Endothelial cell of umbilical vein (primary cell): Measurements from ENCODE around the gene DNAJB13. TPM values are rescaled to one million over a fixed set of nuclear protein-coding genes. Genes with fewer than 3 reads are reported as not detected.

Experiments
- BruUV-seq: library from RNA; stranded (reverse); fragments of 400-500 nt; replicated peaks from 2 replicates; lab custom pipeline; 2021; lab: Mats Ljungman, UMichigan
- CTCF ChIA-PET: fragments of 300-600, 350-600 bp; sonication (Branson Sonifier 250); formaldehyde crosslinking; loops from one replicate; lab custom pipeline; 2021; ENCODE audit warnings: antibody characterized with exemption, inconsistent platforms; lab: Charles Lee
- POLR2A ChIA-PET: fragments of 300-600, 350-600 bp; sonication (Branson Sonifier 250); formaldehyde crosslinking; loops from one replicate; lab custom pipeline; 2021; ENCODE audit warnings: antibody characterized with exemption, inconsistent platforms; lab: Charles Lee
- DNase-seq: peaks from one replicate; pipeline ENCODE4 v3.0.0-alpha.2; 2011; ENCODE audit warnings: low read depth, low spot score
- FAIRE-seq: peaks from 2 replicates; lab custom pipeline; 2011; peaks lifted over from hg19 to GRCh38; lab: Jason Lieb, UNC
- H2AFZ ChIP-seq: 2 replicates; pipeline ENCODE4 v1.6.0; 2012; ENCODE audit warnings: low read depth, low read length, control low read depth, inconsistent platforms
- H3K27ac ChIP-seq: 2 replicates; pipeline ENCODE4 v1.5.1; 2011; ENCODE audit warnings: low read depth, mild to moderate bottlenecking, control low read depth, low read length, moderate library complexity; ENCODE audit not compliant: insufficient read depth
- H3K27me3 ChIP-seq, 2 experiments: 2 replicates each; pipeline versions ENCODE4 v1.6.0 to v1.6.1; 2011; ENCODE audit warnings: low read length in 2 of 2, mixed read lengths in 1 of 2; ENCODE audit not compliant: control insufficient read depth in 2 of 2, insufficient read depth in 2 of 2
- H3K36me3 ChIP-seq, 2 experiments: 2 replicates in 1 of 2; 3 replicates in 1 of 2; pipeline ENCODE4 v1.5.1; 2011; ENCODE audit warnings: low read length in 2 of 2, mild to moderate bottlenecking in 1 of 2, moderate library complexity in 1 of 2; ENCODE audit not compliant: control insufficient read depth in 2 of 2, insufficient read depth in 2 of 2; ENCODE audit errors: extremely low read depth in 1 of 2
- H3K4me1 ChIP-seq: 3 replicates; pipeline ENCODE4 v1.5.1; 2011; ENCODE audit warnings: mild to moderate bottlenecking, low read length; ENCODE audit not compliant: control insufficient read depth, insufficient read depth; ENCODE audit errors: extremely low read depth
- H3K4me2 ChIP-seq: 2 replicates; pipeline ENCODE4 v1.6.1; 2011; ENCODE audit warnings: low read length, control low read depth, mixed read lengths; ENCODE audit not compliant: insufficient read depth
- H3K4me3 ChIP-seq, 3 experiments: fragments of 200-600 bp in 1 of 3; sonication (generic), shearing (Covaris generic) in 1 of 3; replicated peaks in 1 of 3; 2 replicates each; pipeline ENCODE4 v1.5.1; 2011 to 2016; ENCODE audit warnings: control low read depth in 3 of 3, low read length in 3 of 3, mild to moderate bottlenecking in 2 of 3, inconsistent platforms in 1 of 3, low read depth in 1 of 3, moderate library complexity in 1 of 3; ENCODE audit not compliant: insufficient read depth in 1 of 3
- H3K79me2 ChIP-seq: 2 replicates; pipeline ENCODE4 v1.6.0; 2012; ENCODE audit warnings: low read length, inconsistent platforms; ENCODE audit not compliant: control insufficient read depth, insufficient read depth
- H3K9ac ChIP-seq: replicated peaks from 2 replicates; pipeline ENCODE3; 2011; ENCODE audit warnings: low read length, control low read depth; ENCODE audit not compliant: insufficient read depth; ENCODE audit errors: extremely low read depth
- H3K9me1 ChIP-seq: replicated peaks from 3 replicates; pipeline ENCODE4 v1.6.0; 2011; ENCODE audit warnings: mild to moderate bottlenecking, low read length; ENCODE audit not compliant: control insufficient read depth, insufficient read depth; ENCODE audit errors: extremely low read depth
- H3K9me3 ChIP-seq: replicated peaks from 2 replicates; pipeline ENCODE4 v1.5.1; 2012; ENCODE audit warnings: low read length, inconsistent platforms; ENCODE audit not compliant: control insufficient read depth, insufficient read depth
- H4K20me1 ChIP-seq: replicated peaks from 2 replicates; pipeline ENCODE3; 2011; ENCODE audit warnings: mild to moderate bottlenecking, low read length; ENCODE audit not compliant: control insufficient read depth, insufficient read depth; ENCODE audit errors: extremely low read depth
- EZH2 ChIP-seq: IDR thresholded peaks from 2 replicates; pipeline ENCODE4 v1.6.1; 2012; ENCODE audit warnings: borderline replicate concordance, low read depth, mild to moderate bottlenecking, moderate library complexity, low read length, inconsistent platforms; ENCODE audit not compliant: severe bottlenecking
- GATA2 ChIP-seq: IDR thresholded peaks from 2 replicates; pipeline ENCODE4 v1.7.0; 2011; ENCODE audit warnings: low read depth, mild to moderate bottlenecking, moderate library complexity, mixed read lengths, low read length; ENCODE audit not compliant: insufficient read length, insufficient read depth
- JUN ChIP-seq: IDR thresholded peaks from 2 replicates; pipeline ENCODE4 v1.6.1; 2011; ENCODE audit warnings: borderline replicate concordance, low read depth; ENCODE audit not compliant: insufficient read length, insufficient read depth
- POLR2A ChIP-seq: IDR thresholded peaks from 2 replicates; pipeline ENCODE4 v1.6.1; 2012; ENCODE audit warnings: low read depth, mild to moderate bottlenecking, control low read depth, low read length
- POLR2AphosphoS5 ChIP-seq: IDR thresholded peaks from 2 replicates; pipeline ENCODE4 v1.6.1; 2012; ENCODE audit warnings: low read depth, mild to moderate bottlenecking, control low read depth, low read length, moderate library complexity; ENCODE audit not compliant: insufficient read depth
- dilution Hi-C: fragments of 300-500 bp; cut with MboI; formaldehyde crosslinking; loops from one replicate; pipeline ENCODE4 v1.15.0; 2019; ENCODE audit warnings: low sequenced_read_pairs; ENCODE audit not compliant: extremely low pct_ligation_motif_present
- intact Hi-C: fragments of 100-400 bp; cut with micrococcal nuclease; formaldehyde crosslinking; loops from one replicate; pipeline ENCODE4 v1.10.0; 2022
- polyA plus RNA-seq, 4 experiments: library from polyadenylated mRNA; depleted of rRNA in 3 of 4; stranded (reverse) in 3 of 4; unstranded in 1 of 4; fragments of >200 nt; gene quantifications; 2 replicates each; pipeline versions ENCODE4 v1.2.1 to v1.2.3, GENCODE V29; 2011 to 2012; ENCODE audit warnings: missing spikeins in 1 of 4
- total RNA-seq: library from RNA; stranded (reverse); gene quantifications from 2 replicates; pipeline ENCODE4 v1.2.3, GENCODE V29; 2021
- TF ChIP-seq, protein P1 (sequence below), 2 donors: IDR thresholded peaks; 1 replicate in 1 of 2; 2 replicates in 1 of 2; pipeline ENCODE4 v1.5.1; 2011; ENCODE audit warnings: low read length in 2 of 2, mild to moderate bottlenecking in 2 of 2, moderate library complexity in 2 of 2, control low read depth in 1 of 2, inconsistent platforms in 1 of 2, low read depth in 1 of 2; ENCODE audit not compliant: insufficient read depth in 1 of 2; ENCODE audit errors: extremely low read depth in 1 of 2

Gene DNAJB13
- total and polyA plus RNA-seq, 2 donors (not counting 3 experiments of a cell fraction or from before 2014, with no cell fraction given) = 0.07 to 0.46 TPM

DNA sequence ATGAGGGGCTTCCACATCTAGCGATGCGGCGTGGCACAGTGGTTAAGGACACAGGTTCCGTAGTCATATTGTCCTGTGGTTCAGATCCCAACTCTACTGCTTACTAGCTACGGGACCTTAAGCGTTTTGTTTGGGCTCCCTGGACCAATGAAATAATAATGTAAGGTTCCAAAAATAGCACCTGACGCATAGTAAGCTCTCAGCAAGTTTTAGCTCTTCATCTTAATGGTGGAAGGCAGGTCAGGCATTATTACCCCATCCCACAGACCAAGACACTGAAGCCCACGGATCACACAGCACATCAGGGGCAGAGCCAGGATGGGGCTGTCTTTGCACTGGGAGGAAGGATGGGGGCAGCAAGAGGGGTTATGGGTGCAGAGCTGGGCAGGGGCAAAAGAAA lies 13.0 kb downstream of the DNAJB13 start:
- H3K9ac ChIP-seq = no peak overlapping the region
- ChIA-PET CTCF (interaction anchor here (0.6 to 3.2 kb wide), 13 partner anchors 8 to 489 kb away, joined by 3 to 30 read pairs (median 4); partner anchors contain the start of genes C2CD3, PPME1 and UCP2), POLR2A (no interaction called here)
- H3K27ac ChIP-seq = no peak overlapping the region
- H3K4me1 ChIP-seq = no peaks in the 10 kb centered on the region
- H3K9me1 ChIP-seq = no peaks in the 10 kb centered on the region
- FAIRE-seq (no peak), DNase-seq (no peak)
- no peak overlapping the region for H3K4me3 ChIP-seq
- no TSS peak for BruUV-seq
- dilution Hi-C loops = no loop called here
- intact Hi-C loops = loop anchor here (1.0 to 10.0 kb wide), 8 partner anchors 19 to 608 kb away; partner anchors contain the start of genes C2CD3, PPME1 and UCP2
- H3K79me2 ChIP-seq = no peaks in the 10 kb centered on the region
- no peak overlapping the region for H2AFZ ChIP-seq
- no peaks in the 10 kb centered on the region for H3K36me3 ChIP-seq
- no peak for TF ChIP-seq POLR2AphosphoS5
- TF ChIP-seq EZH2 = no peak
- TF ChIP-seq GATA2 = no peak
- no peak for TF ChIP-seq POLR2A
- TF ChIP-seq, protein P1, sequence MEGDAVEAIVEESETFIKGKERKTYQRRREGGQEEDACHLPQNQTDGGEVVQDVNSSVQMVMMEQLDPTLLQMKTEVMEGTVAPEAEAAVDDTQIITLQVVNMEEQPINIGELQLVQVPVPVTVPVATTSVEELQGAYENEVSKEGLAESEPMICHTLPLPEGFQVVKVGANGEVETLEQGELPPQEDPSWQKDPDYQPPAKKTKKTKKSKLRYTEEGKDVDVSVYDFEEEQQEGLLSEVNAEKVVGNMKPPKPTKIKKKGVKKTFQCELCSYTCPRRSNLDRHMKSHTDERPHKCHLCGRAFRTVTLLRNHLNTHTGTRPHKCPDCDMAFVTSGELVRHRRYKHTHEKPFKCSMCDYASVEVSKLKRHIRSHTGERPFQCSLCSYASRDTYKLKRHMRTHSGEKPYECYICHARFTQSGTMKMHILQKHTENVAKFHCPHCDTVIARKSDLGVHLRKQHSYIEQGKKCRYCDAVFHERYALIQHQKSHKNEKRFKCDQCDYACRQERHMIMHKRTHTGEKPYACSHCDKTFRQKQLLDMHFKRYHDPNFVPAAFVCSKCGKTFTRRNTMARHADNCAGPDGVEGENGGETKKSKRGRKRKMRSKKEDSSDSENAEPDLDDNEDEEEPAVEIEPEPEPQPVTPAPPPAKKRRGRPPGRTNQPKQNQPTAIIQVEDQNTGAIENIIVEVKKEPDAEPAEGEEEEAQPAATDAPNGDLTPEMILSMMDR (IDR thresholded peaks at IDR 0.05; ENCODE audit: extremely low read depth in 1 of 2, insufficient read depth in 1 of 2, low read depth in 1 of 2, low read length in 2 of 2) = no peak
- TF ChIP-seq JUN = no peak
- H3K9me3 ChIP-seq = no peaks in the 10 kb centered on the region
- no peaks in the 10 kb centered on the region for H4K20me1 ChIP-seq
- peaks cover 0 to 2% of the 10 kb centered on the region in 2 experiments for H3K27me3 ChIP-seq
- H3K4me2 ChIP-seq = no peak overlapping the region
